GDM1 (cell line): ENCODE measurements around the gene KIF19.

Source experiments
- DNase-seq: peaks from one replicate; lab custom pipeline; 2025; lab: John Stamatoyannopoulos, UW

KIF19 gene

GRCh38 chr17:74362810-74363498 is 36.9 kb downstream of the KIF19 start:
- no peak for DNase-seq

DNA sequence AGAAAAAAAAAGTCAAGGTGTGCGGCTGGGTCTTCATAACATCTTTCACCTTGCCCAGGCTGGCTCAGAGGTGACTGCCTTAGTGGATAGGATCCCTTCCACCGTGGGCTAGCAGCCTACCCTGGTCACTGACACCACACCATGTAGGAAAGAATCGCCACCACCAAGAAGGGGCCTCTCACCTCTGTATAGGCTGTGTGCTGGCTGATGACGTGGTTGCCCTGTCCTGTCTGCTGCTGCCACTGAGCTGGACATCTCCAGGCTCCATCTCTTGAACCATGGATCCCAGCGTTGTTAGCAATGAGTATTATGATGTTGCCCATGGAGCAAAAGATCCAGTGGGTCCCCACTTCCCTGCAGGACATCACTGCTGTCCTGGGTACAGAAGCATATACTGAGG is 41.2 kb downstream of the KIF19 start, which contains the start of gene GPR142:
Gene GPR142, plus strand, starts transcription at position 301 of the 400 bp plus-strand sequence. CDS start 2,035 bp downstream, outside the sequence.
- DNase-seq, result no peak

DNA sequence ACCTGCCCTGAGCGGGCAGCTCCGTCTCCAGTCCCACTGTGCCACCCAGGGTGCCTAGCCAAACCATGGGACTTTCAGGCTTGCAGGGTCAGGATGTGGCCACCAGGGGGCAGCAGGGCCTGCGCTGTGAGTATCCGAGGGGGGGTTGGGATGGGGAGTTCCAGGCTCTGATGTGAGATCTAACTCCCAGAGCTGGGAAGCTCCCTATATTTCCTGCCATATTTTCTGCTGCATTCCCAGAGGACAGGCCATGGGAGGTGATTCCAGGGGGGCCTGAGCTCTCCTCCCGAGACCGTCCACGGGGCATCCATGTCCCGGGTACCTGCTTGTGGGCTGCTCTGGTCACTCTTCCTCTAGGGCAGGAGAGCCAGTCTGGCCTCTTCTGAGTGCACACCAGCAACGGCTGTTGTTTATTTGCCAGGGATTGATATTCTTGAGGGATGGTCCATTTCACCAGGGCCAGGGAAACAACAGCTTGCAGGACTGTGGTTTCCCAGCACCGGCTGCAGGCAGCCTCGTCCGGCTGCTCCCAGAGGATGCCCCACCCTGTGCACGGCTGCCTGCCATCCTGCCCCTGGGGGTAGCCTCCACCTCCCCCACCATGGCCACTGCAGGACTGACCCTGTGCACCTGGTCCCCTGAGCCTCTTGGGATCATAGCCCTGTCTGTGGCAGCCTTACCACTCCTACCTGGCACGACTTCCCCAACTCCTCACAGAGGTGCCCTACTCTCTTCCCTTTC is 42.5 kb downstream of the KIF19 start:
- DNase-seq, result peak; percentile 44

DNA sequence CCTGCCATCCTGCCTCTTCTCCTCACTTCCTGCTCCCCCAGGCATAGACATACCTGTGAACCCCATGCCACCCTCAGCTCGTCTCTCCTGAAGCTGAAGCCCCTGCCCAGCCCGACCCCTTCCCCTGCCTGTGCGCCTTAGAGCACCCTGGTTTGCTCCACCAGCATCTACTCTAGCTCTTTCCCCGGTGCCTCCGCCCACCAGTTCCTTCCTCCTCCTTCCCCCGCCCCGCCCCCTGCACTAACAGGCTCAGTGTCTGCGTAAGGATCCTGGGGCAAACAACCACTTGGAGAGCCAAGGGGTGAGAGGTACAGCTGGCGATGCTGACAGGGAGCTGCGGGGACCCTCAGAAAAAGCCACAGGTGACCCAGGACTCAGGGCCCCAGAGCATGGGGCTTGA is 43.2 kb downstream of the KIF19 start:
- DNase-seq, result peak; percentile 62

DNA sequence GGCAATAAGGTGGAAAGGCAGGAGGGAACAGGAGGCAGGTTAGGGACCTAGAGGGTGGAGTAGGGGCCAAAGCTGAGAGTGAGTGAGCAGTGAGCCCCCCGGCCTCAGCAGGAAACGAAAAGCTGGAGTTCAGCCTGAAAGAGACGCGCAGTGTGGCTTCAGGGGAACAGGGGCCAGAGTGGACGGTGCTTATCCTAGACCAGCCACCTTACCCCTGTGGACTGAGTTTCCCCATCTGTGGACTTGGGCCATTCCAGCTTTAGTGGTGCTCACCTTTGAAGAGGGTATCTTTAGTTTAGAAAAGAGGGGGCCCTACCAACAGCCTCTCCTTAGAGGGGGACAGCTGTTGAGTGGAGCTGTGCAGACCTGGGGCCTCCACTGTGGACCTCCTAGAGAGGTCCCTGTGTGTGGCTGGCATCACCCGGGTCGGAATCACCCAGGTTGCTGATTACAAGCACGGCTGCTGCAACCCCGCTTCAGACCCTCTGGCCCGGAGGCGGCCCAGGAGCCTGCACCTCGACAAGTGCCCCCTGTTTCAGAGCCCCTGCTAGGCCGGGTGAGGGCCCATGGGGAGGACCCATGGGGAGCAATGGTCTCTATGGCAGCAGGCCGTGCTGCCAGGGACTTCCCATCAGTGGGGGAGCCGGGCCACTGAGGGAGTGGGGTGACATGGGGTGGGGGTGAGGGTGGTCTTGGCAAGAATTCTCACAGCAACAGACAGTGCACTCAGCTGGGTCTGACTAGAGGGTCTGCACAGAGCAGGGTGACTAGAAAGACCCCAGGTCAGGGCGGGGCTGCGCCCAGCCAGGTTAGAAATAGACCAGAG is 43.9 kb downstream of the KIF19 start:
- no peak for DNase-seq

DNA sequence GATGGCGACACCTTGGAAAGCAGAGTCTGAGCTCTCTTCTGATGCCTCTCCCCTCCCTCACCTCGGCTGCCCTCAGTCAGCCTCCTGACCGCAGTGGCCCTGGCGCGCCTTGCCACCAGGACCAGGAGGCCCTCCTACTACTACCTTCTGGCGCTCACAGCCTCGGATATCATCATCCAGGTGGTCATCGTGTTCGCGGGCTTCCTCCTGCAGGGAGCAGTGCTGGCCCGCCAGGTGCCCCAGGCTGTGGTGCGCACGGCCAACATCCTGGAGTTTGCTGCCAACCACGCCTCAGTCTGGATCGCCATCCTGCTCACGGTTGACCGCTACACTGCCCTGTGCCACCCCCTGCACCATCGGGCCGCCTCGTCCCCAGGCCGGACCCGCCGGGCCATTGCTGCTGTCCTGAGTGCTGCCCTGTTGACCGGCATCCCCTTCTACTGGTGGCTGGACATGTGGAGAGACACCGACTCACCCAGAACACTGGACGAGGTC is 45.7 kb downstream of the KIF19 start:
- no peak for DNase-seq

DNA sequence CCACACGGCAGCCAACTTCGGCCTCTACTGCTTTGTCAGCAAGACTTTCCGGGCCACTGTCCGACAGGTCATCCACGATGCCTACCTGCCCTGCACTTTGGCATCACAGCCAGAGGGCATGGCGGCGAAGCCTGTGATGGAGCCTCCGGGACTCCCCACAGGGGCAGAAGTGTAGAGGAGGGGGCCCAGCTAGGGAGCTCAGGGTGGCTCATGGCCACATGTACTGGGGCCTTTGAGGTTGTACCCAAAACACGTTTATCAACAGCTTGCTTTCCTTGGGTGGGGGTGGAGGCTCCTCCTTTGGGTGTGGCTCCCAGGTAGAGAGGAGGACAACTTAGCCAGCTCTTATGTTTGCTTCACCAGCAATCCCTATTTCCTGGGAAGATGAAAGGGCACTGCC is 46.4 kb downstream of the KIF19 start:
- no peak for DNase-seq

DNA sequence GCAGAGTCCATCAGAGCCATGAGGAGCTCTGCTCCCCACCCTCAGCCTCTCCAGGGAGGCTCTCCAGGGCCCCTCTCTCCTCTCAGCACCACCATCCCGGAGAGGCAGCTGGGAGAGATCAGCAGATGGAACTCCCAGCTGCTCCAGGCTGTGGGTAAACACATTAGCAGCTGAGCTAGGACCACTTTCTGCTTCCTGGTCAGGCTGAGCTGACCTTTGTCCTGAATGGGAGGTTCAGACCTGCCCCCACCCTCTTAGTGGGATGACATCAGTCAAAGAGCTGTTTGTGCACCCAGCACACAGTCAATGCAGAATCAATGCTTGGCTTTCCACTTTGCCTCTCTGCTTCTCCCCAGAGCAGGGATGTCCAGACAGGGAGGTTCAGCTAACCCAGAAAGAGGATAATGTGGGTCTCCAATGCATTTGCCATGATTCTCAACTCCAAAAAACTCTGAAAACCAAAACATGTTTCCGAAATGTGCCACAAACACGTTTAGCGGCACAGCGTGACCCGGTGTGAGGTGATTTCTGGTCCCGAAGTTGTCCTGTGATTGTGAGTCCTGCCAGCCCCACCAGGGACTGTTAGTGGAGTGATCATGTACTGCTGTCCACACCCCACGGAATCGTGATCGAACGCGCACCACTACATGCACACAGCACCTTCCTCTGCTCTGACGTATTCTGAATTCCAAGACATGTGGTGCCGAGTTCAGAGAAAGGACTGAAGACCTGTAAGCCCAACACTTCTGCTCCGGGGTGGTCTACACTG is 48.0 kb downstream of the KIF19 start:
- DNase-seq, result no peak

GRCh38 chr17:74374858-74375257 is 48.8 kb downstream of the KIF19 start:
- DNase-seq, result no peak

DNA sequence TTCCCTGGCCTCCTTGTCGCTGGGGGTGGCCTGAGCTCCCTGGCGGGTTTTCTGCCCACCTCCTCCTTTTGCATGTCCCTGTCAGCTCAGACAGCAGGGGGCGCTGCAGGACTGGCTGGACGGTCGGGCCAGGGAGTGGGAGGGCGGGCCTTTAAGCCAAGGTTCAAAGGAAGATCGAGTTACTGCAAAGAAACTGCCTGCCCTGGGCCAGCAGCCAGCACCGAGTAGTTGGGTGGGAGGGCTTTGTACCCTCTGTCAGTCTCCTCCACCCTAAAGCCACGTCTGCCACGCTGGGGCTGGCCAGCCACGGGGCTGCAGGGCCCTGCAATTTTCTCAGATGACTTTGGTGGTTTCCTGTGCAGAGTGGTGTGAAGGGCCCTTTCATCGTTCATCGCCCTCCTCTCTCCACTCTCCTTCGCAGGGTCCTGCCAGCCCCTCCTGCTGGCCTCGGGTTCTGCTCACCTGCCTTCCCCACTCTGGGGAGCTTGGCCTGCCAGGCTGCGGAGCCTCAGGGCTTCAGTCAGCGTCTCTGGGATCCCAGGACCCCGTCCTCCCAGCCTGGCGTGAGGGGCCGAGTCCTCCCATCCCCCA is 53.6 kb downstream of the KIF19 start:
- peak; percentile 68 for DNase-seq

- peak; percentile 39 for DNase-seq
These were observed 54.3 kb downstream of the KIF19 start for GRCh38 chr17:74380086-74380958.

DNA sequence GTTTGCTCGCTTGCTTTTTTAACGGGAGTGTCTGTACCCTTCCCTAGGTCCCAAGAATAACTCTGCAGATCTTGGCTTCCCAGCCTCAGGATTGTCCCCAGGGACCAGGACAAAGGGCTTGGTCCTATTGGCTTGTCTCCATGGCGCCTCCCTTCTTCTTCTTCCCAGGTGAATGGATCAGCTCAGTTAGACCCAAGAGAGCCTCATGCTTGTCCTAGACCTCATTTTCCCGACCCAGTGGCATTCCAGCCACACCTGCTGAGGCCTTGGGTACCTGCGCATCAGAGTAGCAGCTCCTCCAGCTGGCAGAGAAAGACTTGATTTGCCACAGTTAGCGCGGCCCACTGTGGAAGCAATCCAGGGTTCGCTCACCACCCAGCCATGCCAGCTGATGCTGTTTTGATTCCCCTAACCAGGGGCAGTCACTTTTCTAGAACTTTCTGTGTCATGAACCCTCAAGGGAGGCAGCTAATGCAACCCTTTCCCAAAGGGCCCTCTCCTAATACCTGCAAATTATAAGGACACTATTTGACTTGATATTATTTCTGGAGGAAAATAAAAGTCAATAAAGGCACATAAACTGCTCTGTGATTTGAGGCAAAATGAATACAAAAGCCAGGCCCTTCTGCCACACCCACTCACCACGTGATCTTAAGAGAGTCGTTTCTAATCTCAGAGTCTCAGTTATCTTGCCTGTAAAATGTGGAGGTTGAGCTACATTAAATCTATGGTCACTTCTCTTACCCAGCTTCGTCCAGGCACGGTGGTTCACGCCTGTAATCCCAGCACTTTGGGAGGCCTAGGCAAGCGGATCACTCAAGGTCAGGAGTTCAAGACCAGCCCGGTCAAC is 55.2 kb downstream of the KIF19 start:
- DNase-seq, result no peak

- DNase-seq, result no peak
These were observed 57.1 kb downstream of the KIF19 start for GRCh38 chr17:74383141-74383540.

- DNase-seq, result no peak
These were observed 59.2 kb downstream of the KIF19 start for GRCh38 chr17:74385201-74385600.

DNA sequence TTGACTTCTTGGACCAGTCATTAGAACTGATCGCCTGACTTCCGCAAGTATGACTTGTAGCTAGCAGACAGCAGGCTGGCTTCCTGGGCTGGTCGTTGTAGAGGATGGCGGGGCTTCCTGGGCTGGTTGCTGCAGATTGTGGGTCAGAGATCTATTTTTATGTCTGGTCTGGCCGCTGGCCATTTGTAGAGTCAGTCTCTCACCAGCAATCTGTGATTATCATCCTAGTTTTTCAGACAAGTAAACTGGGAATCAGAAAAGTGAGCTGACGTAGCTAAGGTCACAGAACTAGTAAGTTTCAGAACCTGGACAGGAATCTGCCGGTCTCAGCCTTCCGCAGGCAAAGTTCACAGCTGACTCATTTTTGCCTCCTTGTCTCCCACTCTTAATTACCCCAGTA is 60.4 kb downstream of the KIF19 start:
- no peak for DNase-seq

- DNase-seq, result no peak
These were observed 61.6 kb downstream of the KIF19 start for GRCh38 chr17:74387365-74388218.

GRCh38 chr17:74389084-74389753 is 63.2 kb downstream of the KIF19 start:
- no peak for DNase-seq
